H1 (cell line): ENCODE results near the gene RNF13. TPM values are rescaled to one million over a fixed set of nuclear protein-coding genes. Genes with fewer than 3 reads are reported as not detected.

Experiments
- ASH2L ChIP-seq: fragments of 200-600, 300-600 bp; sonication (generic); IDR thresholded peaks from one replicate; pipeline ENCODE4 v1.7.1; 2017; ENCODE audit warnings: low read length
- BCL11A ChIP-seq, 2 experiments: IDR thresholded peaks; one replicate each; pipeline ENCODE4 v1.6.1; 2011; ENCODE audit warnings: low read depth in 2 of 2, low read length in 2 of 2, mild to moderate bottlenecking in 2 of 2
- CBX5 ChIP-seq: fragments of 300-800, 300-1000 bp; sonication (generic); IDR thresholded peaks from 2 replicates; pipeline ENCODE4 v1.7.1; 2016; ENCODE audit warnings: antibody characterized with exemption, low read length, low read depth
- CBX8 ChIP-seq: fragments of 300-800, 300-1000 bp; sonication (generic); IDR thresholded peaks from 2 replicates; pipeline ENCODE4 v1.7.1; 2016; ENCODE audit warnings: low read depth, low read length, borderline replicate concordance
- CEBPB ChIP-seq: IDR thresholded peaks from 2 replicates; pipeline ENCODE4 v1.6.1; 2012; ENCODE audit warnings: low read depth, low read length
- EZH2 ChIP-seq: fragments of 200-600 bp; sonication (generic); IDR thresholded peaks from 2 replicates; pipeline ENCODE4 v1.7.1; 2012; ENCODE audit warnings: low read depth, mild to moderate bottlenecking, moderate library complexity, low read length, inconsistent platforms; ENCODE audit not compliant: severe bottlenecking
- PHF8 ChIP-seq: fragments of 200-600 bp; sonication (generic); conservative IDR thresholded peaks from 2 replicates; pipeline ENCODE4 v1.7.1; 2012; ENCODE audit warnings: low read depth, mild to moderate bottlenecking, inconsistent platforms, low read length, moderate library complexity
- POLR2A ChIP-seq, 2 experiments: IDR thresholded peaks; 1 replicate in 1 of 2; 2 replicates in 1 of 2; pipeline ENCODE4 v1.6.1; 2011; ENCODE audit warnings: low read depth in 2 of 2, low read length in 2 of 2, mild to moderate bottlenecking in 2 of 2; ENCODE audit errors: control extremely low read depth in 1 of 2
- RBBP5 ChIP-seq: IDR thresholded peaks from 2 replicates; pipeline ENCODE4 v1.7.1; 2012; ENCODE audit warnings: low read depth, mild to moderate bottlenecking, inconsistent platforms, low read length, moderate library complexity, borderline replicate concordance
- SAP30 ChIP-seq: fragments of 300-600 bp; sonication (generic); IDR thresholded peaks from 2 replicates; pipeline ENCODE4 v1.7.1; 2012; ENCODE audit warnings: low read length, moderate library complexity, mild to moderate bottlenecking, inconsistent platforms; ENCODE audit not compliant: insufficient read depth, insufficient replicate concordance
- SUZ12 ChIP-seq: fragments of 200-600 bp; sonication (generic); IDR thresholded peaks from 2 replicates; pipeline ENCODE4 v1.6.1; 2012; ENCODE audit warnings: mild to moderate bottlenecking, inconsistent platforms, low read length, moderate library complexity, mixed read lengths
- TAF1 ChIP-seq: IDR thresholded peaks from 2 replicates; pipeline ENCODE4 v1.6.1; 2011; ENCODE audit warnings: mild to moderate bottlenecking, low read depth, low read length
- polyA plus RNA-seq, 7 experiments: library from polyadenylated mRNA; depleted of rRNA in 3 of 7; stranded (reverse) in 5 of 7; unstranded in 2 of 7; fragments of >200 nt in 5 of 7; fragments of 200-250 nt in 2 of 7; gene quantifications; 1 replicate in 5 of 7; 2 replicates in 1 of 7; 4 replicates in 1 of 7; pipeline versions ENCODE4 v1.2.1 to v1.2.3, GENCODE V29; 2011 to 2013; ENCODE audit warnings: missing spikeins in 2 of 7, mixed read lengths in 2 of 7
- total RNA-seq: library from RNA; stranded (reverse); fragmentation: NEBNext Ultra II Directional; extraction: Animal tissue kit (Norgen Biotek cat#: 25700); gene quantifications from 2 replicates; pipeline ENCODE4 v1.2.1, GENCODE V29; 2021
- TF ChIP-seq, protein P1 (sequence below): fragments of 300-600 bp; sonication (generic); IDR thresholded peaks from 2 replicates; pipeline ENCODE4 v1.7.1; 2012; ENCODE audit warnings: low read length, moderate library complexity, mild to moderate bottlenecking, inconsistent platforms; ENCODE audit not compliant: insufficient replicate concordance

The RNF13 gene
- total and polyA plus RNA-seq, 2 of the 8 experiments (the other 6 are each of a cell fraction or from before 2014, with no cell fraction given) = 19.4 to 35.4 TPM

DNA sequence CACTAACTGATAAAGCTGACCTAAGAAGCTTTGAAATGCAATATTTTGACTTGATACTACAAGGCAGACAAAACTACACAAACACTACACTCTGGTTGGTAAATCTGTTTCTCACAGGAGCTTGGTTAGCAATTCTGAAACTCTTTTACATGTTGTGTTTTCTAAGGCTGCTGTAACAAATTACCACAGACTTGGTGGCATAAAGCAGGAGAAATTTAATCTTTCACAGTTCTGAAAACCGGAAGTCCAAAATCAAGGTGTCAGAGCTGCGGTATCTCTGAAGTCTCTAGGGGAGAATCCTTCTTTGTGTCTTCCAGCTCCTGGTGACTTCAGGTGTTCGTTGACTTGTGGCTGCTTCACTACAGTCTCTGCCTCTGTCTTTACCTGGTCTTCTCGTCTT, 170.6 kb downstream of the RNF13 start (continued):
- TF ChIP-seq, protein P1, sequence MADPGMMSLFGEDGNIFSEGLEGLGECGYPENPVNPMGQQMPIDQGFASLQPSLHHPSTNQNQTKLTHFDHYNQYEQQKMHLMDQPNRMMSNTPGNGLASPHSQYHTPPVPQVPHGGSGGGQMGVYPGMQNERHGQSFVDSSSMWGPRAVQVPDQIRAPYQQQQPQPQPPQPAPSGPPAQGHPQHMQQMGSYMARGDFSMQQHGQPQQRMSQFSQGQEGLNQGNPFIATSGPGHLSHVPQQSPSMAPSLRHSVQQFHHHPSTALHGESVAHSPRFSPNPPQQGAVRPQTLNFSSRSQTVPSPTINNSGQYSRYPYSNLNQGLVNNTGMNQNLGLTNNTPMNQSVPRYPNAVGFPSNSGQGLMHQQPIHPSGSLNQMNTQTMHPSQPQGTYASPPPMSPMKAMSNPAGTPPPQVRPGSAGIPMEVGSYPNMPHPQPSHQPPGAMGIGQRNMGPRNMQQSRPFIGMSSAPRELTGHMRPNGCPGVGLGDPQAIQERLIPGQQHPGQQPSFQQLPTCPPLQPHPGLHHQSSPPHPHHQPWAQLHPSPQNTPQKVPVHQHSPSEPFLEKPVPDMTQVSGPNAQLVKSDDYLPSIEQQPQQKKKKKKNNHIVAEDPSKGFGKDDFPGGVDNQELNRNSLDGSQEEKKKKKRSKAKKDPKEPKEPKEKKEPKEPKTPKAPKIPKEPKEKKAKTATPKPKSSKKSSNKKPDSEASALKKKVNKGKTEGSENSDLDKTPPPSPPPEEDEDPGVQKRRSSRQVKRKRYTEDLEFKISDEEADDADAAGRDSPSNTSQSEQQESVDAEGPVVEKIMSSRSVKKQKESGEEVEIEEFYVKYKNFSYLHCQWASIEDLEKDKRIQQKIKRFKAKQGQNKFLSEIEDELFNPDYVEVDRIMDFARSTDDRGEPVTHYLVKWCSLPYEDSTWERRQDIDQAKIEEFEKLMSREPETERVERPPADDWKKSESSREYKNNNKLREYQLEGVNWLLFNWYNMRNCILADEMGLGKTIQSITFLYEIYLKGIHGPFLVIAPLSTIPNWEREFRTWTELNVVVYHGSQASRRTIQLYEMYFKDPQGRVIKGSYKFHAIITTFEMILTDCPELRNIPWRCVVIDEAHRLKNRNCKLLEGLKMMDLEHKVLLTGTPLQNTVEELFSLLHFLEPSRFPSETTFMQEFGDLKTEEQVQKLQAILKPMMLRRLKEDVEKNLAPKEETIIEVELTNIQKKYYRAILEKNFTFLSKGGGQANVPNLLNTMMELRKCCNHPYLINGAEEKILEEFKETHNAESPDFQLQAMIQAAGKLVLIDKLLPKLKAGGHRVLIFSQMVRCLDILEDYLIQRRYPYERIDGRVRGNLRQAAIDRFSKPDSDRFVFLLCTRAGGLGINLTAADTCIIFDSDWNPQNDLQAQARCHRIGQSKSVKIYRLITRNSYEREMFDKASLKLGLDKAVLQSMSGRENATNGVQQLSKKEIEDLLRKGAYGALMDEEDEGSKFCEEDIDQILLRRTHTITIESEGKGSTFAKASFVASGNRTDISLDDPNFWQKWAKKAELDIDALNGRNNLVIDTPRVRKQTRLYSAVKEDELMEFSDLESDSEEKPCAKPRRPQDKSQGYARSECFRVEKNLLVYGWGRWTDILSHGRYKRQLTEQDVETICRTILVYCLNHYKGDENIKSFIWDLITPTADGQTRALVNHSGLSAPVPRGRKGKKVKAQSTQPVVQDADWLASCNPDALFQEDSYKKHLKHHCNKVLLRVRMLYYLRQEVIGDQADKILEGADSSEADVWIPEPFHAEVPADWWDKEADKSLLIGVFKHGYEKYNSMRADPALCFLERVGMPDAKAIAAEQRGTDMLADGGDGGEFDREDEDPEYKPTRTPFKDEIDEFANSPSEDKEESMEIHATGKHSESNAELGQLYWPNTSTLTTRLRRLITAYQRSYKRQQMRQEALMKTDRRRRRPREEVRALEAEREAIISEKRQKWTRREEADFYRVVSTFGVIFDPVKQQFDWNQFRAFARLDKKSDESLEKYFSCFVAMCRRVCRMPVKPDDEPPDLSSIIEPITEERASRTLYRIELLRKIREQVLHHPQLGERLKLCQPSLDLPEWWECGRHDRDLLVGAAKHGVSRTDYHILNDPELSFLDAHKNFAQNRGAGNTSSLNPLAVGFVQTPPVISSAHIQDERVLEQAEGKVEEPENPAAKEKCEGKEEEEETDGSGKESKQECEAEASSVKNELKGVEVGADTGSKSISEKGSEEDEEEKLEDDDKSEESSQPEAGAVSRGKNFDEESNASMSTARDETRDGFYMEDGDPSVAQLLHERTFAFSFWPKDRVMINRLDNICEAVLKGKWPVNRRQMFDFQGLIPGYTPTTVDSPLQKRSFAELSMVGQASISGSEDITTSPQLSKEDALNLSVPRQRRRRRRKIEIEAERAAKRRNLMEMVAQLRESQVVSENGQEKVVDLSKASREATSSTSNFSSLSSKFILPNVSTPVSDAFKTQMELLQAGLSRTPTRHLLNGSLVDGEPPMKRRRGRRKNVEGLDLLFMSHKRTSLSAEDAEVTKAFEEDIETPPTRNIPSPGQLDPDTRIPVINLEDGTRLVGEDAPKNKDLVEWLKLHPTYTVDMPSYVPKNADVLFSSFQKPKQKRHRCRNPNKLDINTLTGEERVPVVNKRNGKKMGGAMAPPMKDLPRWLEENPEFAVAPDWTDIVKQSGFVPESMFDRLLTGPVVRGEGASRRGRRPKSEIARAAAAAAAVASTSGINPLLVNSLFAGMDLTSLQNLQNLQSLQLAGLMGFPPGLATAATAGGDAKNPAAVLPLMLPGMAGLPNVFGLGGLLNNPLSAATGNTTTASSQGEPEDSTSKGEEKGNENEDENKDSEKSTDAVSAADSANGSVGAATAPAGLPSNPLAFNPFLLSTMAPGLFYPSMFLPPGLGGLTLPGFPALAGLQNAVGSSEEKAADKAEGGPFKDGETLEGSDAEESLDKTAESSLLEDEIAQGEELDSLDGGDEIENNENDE = no peak
- TF ChIP-seq CBX5 (no peak), POLR2A (IDR thresholded peaks at IDR 0.05; ENCODE audit: control extremely low read depth in 1 of 2, low read depth in 2 of 2, low read length in 2 of 2) (no peak), TAF1 (no peak), BCL11A (IDR thresholded peaks at IDR 0.05; ENCODE audit: low read depth in 2 of 2, low read length in 2 of 2) (no peak), PHF8 (no peak), ASH2L (no peak), SUZ12 (no peak), CBX8 (no peak), CEBPB (no peak), SAP30 (no peak), RBBP5 (no peak), EZH2 (no peak)
